Fibroblast of skin of left quadriceps (primary cell): ENCODE results near the gene VSTM2A.

Experiments
- DNase-seq, 2 experiments: peaks; one replicate each; pipeline ENCODE4 v3.0.0-alpha.2; 2013; ENCODE audit warnings: low read depth in 2 of 2

Gene VSTM2A

DNA sequence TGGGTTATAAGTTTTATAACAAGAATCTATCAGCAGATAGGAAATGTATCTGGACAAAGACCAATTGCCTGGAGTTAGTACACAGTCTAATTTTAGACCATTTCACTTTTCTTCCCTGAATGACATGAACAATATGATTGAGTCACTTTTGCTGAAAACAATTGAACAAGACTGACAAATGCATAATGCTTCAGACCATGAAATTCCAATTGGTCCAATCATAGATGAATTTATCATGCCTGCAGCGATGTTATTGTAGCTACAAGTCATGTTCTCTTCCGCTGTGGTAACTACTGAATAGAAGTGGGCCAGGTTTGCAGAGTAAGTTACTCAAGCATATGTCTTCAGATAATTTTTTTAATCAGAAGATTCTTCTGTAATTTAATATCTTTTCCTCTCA, 73.4 kb downstream of the VSTM2A start:
- no peak for DNase-seq
